Peyer's patch (tissue), 4 donors: ENCODE measurements around the gene CRIM1. TPM values are rescaled to one million over a fixed set of nuclear protein-coding genes. Genes with fewer than 3 reads are reported as not detected.

ENCODE experiments used
- DNase-seq, 3 donors: peaks; one replicate each; pipeline ENCODE4 v3.0.0-alpha.2; 2017 to 2019
- H3K27ac ChIP-seq, 4 donors: fragments of 200-600 bp; sonication (generic); one replicate each; pipeline ENCODE4 v1.5.1; 2016 to 2019
- H3K27me3 ChIP-seq, 2 donors: fragments of 200-600 bp; sonication (generic); one replicate each; pipeline ENCODE4 v1.5.1; 2019
- H3K36me3 ChIP-seq, 3 donors: fragments of 200-600 bp; sonication (generic); one replicate each; pipeline ENCODE4 v1.5.1; 2016 to 2019
- H3K4me1 ChIP-seq, 4 donors: fragments of 200-600 bp; sonication (generic); one replicate each; pipeline ENCODE4 v1.5.1; 2016 to 2019
- H3K4me3 ChIP-seq, 4 donors: fragments of 200-600 bp; sonication (generic); 1 replicate in 3 of 4; 2 replicates in 1 of 4; pipeline ENCODE4 v1.5.1; 2016 to 2019; ENCODE audit warnings: mild to moderate bottlenecking in 1 of 4
- H3K9me3 ChIP-seq, 4 donors: fragments of 200-600 bp; sonication (generic); one replicate each; pipeline ENCODE4 v1.5.1; 2016 to 2019; ENCODE audit warnings: mild to moderate bottlenecking in 1 of 4
- POLR2A ChIP-seq, 2 donors: fragments of 450-650 bp; IDR thresholded peaks; one replicate each; pipeline ENCODE4 v1.5.1; 2017; ENCODE audit warnings: antibody characterized with exemption in 2 of 2, mild to moderate bottlenecking in 2 of 2, moderate library complexity in 2 of 2
- total RNA-seq, 4 donors: library from RNA; depleted of rRNA; stranded (reverse); fragments of >200 nt; gene quantifications; one replicate each; pipeline ENCODE4 v1.1.0, GENCODE V29; 2016
- TF ChIP-seq, protein P1 (sequence below), 6 experiments: fragments of 450-650 bp in 4 of 6; fragments of 200-600 bp in 2 of 6; sonication (generic) in 1 of 6; IDR thresholded peaks; one replicate each; pipeline ENCODE4 v1.5.1; 2017 to 2019; ENCODE audit warnings: antibody characterized with exemption in 6 of 6, mild to moderate bottlenecking in 3 of 6, moderate library complexity in 1 of 6

CRIM1 gene
- total RNA-seq, 4 donors from 2014 or later = 29.9 to 181 (median 63.6) TPM

DNA sequence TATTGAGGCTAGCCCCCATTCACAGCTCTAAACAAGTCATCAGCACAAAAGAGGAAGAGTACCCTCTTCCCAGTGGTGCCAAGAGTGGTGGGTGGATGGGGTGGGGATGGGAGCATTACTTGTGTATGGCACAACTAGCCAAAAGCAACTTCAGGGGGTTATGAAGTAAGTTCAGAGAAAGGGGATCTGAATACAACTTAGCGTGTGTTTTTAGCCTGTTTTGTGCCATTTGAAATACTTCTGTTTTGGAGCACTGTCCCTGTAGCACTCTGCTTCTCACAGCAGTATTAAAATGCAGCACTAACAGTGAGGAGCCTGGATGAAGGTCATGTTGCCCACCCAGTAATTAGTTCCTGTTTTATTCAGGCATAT is 113.5 kb downstream of the CRIM1 start:
- H3K4me1 ChIP-seq = no peaks in the 10 kb centered on the region
- no peak for TF ChIP-seq POLR2A (IDR thresholded peaks at IDR 0.05)
- TF ChIP-seq, protein P1, sequence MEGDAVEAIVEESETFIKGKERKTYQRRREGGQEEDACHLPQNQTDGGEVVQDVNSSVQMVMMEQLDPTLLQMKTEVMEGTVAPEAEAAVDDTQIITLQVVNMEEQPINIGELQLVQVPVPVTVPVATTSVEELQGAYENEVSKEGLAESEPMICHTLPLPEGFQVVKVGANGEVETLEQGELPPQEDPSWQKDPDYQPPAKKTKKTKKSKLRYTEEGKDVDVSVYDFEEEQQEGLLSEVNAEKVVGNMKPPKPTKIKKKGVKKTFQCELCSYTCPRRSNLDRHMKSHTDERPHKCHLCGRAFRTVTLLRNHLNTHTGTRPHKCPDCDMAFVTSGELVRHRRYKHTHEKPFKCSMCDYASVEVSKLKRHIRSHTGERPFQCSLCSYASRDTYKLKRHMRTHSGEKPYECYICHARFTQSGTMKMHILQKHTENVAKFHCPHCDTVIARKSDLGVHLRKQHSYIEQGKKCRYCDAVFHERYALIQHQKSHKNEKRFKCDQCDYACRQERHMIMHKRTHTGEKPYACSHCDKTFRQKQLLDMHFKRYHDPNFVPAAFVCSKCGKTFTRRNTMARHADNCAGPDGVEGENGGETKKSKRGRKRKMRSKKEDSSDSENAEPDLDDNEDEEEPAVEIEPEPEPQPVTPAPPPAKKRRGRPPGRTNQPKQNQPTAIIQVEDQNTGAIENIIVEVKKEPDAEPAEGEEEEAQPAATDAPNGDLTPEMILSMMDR (IDR thresholded peaks at IDR 0.05) = no peak
- DNase-seq = no peak
- no peaks in the 10 kb centered on the region for H3K9me3 ChIP-seq
- no peaks in the 10 kb centered on the region for H3K27me3 ChIP-seq
- H3K27ac ChIP-seq = no peak overlapping the region
- no peak overlapping the region for H3K4me3 ChIP-seq
- peaks cover 0 to 6% (median 0%) of the 10 kb centered on the region in 3 donors for H3K36me3 ChIP-seq

DNA sequence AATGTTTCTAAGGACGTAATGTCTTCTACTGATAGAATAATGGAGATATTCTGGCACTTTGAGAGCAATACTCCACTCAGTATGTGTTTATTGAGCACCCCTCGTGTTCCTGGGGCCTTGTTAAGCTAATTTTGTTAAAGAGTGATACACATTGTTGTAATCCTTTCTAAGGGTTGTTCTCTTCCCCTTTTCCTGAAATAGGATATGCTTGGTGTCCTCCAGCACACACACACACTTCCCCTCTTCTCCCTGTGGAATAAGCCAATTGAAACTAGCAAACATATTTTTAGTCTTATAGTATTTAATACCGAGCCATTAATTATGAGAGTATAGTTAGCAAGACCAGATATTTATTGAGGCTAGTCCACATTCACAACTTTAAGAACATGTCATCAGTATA is 114.1 kb downstream of the CRIM1 start:
- DNase-seq = no peak

DNA sequence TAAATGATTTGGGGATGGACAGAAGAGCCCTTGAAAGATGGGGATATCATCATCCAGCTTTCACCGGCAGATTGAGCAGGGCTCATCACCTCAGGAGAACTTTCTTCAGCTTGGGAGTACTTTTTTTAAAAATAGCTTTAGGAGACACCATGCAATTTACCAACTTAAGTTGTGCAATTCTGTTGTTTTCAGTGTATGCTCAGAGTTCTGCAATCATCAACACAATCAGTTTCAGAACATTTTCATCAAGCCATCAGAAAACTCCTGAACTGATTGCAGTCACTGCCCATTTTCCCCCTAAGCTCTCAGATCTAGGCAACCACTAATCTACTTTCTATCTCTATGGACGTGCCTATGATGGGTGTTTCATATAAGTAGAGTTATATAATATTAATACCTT is 117.7 kb downstream of the CRIM1 start:
- no peak for DNase-seq
- TF ChIP-seq POLR2A (IDR thresholded peaks at IDR 0.05) = no peak
- TF ChIP-seq, protein P1 (IDR thresholded peaks at IDR 0.05) = no peak
- Histone ChIP-seq H3K4me1 (no peaks in the 10 kb centered on the region), H3K9me3 (no peaks in the 10 kb centered on the region), H3K27me3 (no peaks in the 10 kb centered on the region), H3K4me3 (no peak overlapping the region), H3K27ac (no peak overlapping the region), H3K36me3 (peaks cover 0 to 7% (median 0%) of the 10 kb centered on the region in 3 donors)

More for the DNA sequence above, 114.1 kb downstream of the CRIM1 start:
- Histone ChIP-seq H3K4me3 (no peak overlapping the region), H3K27ac (no peak overlapping the region), H3K9me3 (no peaks in the 10 kb centered on the region), H3K27me3 (no peaks in the 10 kb centered on the region), H3K4me1 (no peaks in the 10 kb centered on the region), H3K36me3 (peaks cover 0 to 6% (median 0%) of the 10 kb centered on the region in 3 donors)
- TF ChIP-seq, protein P1 (IDR thresholded peaks at IDR 0.05) = no peak
- TF ChIP-seq POLR2A (IDR thresholded peaks at IDR 0.05) = no peak

DNA sequence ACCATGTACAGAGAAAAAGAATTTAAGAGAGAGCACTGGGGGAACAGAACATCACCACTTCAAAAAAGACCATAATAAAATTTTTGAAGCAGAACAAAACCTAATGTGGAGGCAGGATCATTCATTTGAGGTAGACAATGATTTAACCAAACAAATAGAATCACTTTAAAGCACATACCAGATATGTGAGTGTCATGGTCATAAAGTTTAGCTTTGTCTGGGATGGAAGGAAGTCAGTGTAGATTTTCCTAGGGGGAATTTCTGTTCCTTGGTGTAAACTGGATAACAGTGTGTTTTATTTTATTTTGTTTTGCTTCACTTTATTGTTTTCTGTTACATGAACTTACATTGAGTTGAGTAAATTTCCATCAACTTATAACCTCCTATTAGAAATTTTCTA is 120.8 kb downstream of the CRIM1 start:
- no peak overlapping the region for H3K27ac ChIP-seq
- TF ChIP-seq, protein P1 (IDR thresholded peaks at IDR 0.05) = no peak
- TF ChIP-seq POLR2A (IDR thresholded peaks at IDR 0.05) = no peak
- H3K4me1 ChIP-seq = no peaks in the 10 kb centered on the region
- no peak overlapping the region for H3K4me3 ChIP-seq
- H3K9me3 ChIP-seq = no peaks in the 10 kb centered on the region
- DNase-seq = no peak
- peaks cover 0 to 33% (median 0%) of the 10 kb centered on the region in 3 donors for H3K36me3 ChIP-seq
- no peaks in the 10 kb centered on the region for H3K27me3 ChIP-seq

DNA sequence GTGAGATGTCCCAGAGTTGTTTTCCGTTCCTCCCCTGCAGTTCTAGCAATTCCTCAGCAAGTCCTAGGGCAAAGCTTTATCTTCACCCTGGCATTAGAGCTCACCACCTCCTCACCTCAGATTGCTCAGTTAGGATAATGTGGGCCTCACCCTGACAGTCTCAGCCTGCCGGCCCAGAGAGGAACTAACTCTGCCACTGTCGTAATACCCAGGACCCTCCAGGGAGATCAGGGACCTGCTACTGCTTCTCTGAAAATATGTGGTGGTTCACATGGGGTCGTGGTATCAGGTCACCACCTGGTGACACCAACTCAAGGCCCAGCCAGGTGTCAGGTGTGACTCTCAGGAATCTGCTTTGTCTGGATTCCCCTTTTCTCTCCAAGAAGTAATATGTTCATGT is 121.7 kb downstream of the CRIM1 start:
- H3K4me1 ChIP-seq = no peaks in the 10 kb centered on the region
- no peak overlapping the region for H3K27ac ChIP-seq
- no peak for DNase-seq
- no peaks in the 10 kb centered on the region for H3K27me3 ChIP-seq
- peaks cover 0 to 38% (median 0%) of the 10 kb centered on the region in 3 donors for H3K36me3 ChIP-seq
- H3K9me3 ChIP-seq = no peaks in the 10 kb centered on the region
- H3K4me3 ChIP-seq = no peak overlapping the region
- TF ChIP-seq POLR2A (IDR thresholded peaks at IDR 0.05) = no peak
- TF ChIP-seq, protein P1 (IDR thresholded peaks at IDR 0.05) = no peak

DNA sequence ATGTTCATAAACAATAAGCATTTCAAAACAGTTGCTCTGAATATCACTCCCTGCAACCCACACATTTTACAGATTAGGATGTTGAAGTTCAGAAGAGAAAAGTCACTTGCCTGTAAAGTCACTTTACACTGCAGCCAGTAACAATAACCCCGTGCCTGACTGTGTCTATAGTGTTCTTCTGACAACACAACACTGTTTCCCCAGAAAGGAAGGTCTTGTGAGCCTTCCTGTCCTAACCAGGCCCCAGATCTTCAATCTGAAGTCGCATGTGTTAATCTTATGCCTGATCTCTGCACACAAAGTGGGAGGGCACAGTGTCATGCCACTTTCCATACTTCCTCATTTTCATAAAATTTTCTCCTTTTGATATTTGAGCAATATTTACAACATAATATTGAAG is 122.2 kb downstream of the CRIM1 start:
- H3K4me3 ChIP-seq = no peak overlapping the region
- TF ChIP-seq, protein P1 (IDR thresholded peaks at IDR 0.05) = no peak
- no peak for TF ChIP-seq POLR2A (IDR thresholded peaks at IDR 0.05)
- DNase-seq = no peak
- no peaks in the 10 kb centered on the region for H3K9me3 ChIP-seq
- H3K27ac ChIP-seq = no peak overlapping the region
- H3K36me3 ChIP-seq = peaks cover 0 to 38% (median 0%) of the 10 kb centered on the region in 3 donors
- H3K27me3 ChIP-seq = no peaks in the 10 kb centered on the region
- no peaks in the 10 kb centered on the region for H3K4me1 ChIP-seq
